ENCODE data around the gene SERINC1.
"Not testable (repeated sequence)": the region's sequence is repeated elsewhere in the genome, so short reads cannot be mapped to it uniquely, and the experiment has no call there.

SERINC1 gene

DNA sequence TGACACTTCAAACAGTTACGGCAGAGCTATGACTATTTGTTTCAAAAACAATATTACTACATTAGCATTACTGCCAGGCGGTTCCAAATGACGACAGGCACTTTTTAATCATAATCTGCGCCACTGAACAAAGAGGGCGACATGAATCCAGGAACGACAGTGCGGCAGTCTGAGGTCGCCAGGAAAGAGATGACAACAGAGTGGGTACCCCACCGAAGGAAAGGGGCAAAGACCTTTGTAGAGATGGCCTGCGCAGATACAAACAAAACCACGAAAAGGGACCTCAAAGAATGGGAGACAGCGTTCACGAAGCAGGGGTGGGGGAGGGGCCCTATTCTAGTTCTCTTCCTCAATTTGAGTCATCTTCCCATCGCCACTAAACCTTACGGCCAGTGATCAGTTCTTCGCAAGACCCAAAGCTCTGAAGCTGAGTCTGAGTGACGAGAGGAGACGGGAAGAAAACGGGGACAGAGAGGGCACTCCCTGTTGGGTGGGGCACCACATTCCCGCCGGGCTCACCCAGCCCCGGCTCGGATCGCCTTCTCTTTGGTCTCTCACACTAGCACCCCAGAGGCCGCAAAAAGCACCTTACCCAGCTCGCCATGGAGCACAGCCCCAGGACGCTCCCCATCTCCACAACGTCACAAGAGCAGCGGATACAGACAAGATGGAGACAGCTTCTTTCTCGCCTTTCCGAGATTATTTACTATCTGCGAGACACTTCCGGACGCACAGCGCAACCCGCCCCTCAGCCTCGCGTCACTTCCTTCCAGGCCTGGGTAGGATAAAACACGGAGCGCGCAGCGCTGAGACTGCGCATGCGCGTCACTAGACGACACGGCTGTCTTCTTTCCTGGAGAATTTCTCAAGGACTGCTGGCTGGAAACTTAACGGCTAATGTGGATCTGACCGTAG is at the start of gene SERINC1:
SERINC1 (minus strand) TSS at position 701 of the 915 bp plus-strand sequence; CDS start at position 631, 70 bp downstream.
- DNase-seq (ENCODE audit: low read depth in 2 of 2, low spot score in 1 of 2), result peak; percentile 79 to 86

DNA sequence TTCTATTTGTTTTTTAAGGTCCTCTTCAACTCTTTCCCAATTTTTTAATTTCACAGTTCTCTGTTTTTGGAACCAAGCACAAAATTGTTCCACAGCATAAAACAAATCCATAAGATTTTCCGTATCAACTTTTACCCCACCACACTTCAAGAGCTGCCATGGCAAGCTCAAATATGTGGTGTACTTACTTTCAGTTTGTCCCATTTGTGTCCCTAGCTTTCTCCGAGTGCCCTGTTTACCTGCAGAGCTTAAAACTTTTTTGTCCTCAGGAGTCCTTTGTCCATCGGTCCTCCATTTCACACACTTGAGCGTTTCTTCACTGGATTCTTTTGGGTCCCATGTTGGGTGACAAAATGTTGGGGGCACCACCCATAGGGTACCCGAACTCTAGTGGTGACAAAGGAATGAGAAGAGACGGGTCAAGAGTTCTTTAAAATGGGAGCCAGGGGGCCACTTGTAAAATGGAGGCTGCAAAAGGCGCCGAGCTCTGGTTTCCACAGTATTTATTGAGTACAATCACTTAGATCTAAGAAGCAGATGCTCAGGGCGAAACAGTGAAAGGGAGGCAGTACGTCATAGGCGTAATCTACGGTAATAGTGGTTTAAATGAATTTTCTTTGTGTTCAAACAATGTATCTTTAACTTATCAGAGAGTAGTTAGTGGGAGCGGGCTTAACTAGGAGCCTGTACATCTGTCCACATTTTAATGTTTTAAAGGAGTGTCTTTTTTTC is 39.8 kb upstream of the SERINC1 start:
- no peak for DNase-seq (ENCODE audit: low read depth in 2 of 2, low spot score in 1 of 2)

DNA sequence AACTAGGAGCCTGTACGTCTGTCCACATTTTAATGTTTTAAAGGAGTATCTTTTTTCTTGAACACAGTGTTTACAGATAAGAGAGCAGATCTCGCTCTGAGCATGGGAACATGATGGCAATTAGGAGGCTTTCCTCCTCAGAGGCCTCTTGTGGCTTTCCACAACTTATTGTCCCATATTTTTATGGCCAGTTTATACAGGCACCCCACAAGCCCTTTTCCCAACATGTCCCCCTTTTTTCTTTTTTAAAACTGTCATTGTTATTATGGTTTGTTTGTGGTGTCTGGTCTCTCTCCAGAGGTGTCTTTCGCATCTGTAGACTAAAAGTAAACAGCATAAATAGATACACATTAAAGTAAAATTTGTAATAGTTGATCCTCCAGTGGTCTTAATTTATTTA is 33.6 kb upstream of the SERINC1 start:
- not testable (repeated sequence) for DNase-seq (ENCODE audit: low read depth in 2 of 2, low spot score in 1 of 2)

DNA sequence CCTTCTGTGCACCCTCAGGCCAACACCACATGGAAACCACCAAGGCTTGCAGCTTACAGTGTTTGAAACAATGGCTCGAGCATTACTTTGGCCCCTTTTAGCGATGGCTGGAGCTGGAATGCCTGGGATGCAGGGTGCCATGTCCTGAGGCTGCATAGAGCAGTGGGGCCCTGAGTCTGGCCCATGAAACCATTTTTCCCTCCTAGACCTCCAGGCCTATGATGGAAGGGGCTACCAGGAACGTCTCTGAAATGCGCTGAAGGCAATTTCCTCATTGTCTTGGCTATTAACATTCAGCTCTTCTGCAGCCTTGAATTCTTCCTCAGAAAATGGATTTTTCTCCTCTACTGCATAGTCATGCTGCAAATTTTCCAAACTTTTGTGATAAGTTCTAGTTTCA is 29.9 kb upstream of the SERINC1 start:
- DNase-seq (ENCODE audit: low read depth in 2 of 2, low spot score in 1 of 2), result no peak

DNA sequence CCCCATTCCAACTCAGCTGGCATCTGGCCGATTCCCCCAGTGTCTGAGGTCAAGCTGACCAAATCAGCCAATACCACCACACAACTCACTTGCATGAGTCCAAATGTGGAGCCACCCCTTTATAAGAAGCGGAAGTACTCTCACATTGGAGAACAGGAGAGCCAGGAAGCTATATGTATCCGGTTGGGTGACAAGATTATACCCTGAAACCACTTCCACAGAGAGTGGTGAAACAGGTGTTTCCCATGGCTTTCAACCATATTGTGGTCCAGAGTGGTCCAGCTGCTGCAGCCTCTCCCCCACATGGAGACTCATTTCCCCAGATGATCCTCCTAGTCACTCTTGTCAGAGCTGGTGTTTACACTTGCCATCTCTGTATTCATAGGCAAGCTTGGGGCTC is 24.0 kb upstream of the SERINC1 start:
- no peak for DNase-seq (ENCODE audit: low read depth in 2 of 2, low spot score in 1 of 2)

DNA sequence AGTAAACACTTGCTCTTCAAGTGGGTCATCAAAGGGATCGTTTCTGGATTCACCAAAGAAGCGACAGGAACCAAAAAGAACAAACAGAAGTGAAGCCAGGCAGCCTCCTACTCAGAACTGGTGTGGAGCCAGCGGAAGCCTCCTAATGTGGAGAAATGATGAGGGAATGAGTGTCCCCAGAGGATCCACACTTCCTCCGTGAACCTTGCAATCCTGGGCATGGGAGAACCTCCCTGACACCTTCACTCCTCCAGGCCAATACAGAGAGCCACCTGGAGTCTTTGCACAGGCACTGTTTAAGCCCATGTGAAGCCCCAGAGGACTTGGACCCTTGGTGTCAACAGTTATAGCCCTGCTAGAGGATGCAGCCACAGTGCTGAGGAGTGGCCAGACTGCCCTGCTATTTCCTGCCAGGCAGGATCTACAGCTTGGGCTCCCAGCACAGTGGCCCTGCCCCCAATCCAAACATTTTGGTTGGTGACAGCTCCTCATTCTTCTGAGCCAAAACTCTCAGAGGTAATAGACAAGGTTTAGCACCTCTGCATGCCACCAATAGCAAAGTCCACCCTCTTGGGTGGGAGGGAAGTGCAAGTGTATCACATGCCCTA is 23.2 kb upstream of the SERINC1 start:
- no peak for DNase-seq (ENCODE audit: low read depth in 2 of 2, low spot score in 1 of 2)

DNA sequence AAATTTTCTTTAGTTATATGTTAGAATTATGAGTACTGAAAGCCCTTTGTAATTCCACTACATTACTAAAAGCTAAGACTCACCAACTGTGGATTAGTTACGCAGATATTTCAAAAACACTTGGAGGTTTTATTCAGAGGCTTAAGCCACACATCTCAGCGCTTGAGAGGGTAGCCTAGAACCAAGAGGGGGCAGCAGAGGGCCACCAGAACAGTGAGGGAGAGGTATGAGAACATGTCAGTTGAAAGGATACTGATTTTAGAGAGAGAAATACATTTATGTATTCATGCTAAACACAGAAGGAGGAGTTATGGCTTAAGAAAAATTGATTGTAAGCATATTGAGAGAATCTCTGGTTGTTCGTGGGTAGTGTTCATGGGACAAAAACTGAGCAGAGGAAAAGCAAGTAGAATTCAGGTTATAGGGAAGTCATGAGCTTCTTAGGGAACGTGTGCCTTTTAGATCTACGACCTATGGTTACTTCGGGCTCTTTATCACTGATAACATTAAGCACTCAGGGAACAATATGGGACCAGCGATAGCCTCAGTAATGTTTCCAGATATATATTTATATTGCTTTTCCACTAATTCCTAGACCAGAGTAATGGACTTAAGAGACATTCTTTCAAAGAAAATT is 20.4 kb upstream of the SERINC1 start:
- peak; percentile 20 to 42 for DNase-seq (ENCODE audit: low read depth in 2 of 2, low spot score in 1 of 2)

DNA sequence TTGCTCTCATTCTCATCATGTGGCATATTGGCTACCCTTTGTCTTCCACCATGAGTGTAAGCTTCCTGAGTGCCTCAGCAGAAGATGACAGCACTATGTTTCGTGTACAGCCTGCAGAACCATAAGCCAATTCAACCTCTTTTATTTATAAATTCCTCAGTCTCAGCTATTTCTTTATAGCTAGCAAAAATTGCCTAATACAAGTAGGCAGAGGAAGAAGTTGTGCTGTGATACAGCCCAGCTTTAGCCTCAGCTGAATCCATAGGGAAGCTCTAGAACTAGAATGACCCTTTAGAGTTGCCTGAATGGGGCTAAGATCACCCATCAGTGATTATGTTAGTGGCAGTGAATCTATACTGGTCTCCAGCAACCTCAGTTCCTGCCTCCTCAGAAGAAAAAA is 19.0 kb upstream of the SERINC1 start:
- no peak for DNase-seq (ENCODE audit: low read depth in 2 of 2, low spot score in 1 of 2)

DNA sequence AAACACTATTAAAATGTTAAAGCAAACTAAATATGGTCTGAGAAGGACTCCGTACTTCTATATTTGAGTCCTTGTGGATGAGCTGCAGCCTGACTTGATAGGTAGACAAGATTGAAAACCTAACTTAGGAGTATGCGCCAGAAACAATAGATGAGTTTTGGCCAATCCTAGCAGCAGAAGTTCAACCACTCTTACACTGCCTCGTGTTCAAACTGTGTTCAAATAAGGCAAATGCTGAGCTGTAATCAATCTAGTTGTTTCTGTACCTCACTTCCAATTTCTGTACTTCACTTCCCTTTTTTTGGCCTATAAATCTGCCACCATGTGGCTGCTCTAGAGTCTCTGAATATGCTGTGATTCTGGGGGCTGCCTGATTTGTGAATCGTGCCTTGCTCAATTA is 13.2 kb upstream of the SERINC1 start:
- DNase-seq (ENCODE audit: low read depth in 2 of 2, low spot score in 1 of 2), result no peak

DNA sequence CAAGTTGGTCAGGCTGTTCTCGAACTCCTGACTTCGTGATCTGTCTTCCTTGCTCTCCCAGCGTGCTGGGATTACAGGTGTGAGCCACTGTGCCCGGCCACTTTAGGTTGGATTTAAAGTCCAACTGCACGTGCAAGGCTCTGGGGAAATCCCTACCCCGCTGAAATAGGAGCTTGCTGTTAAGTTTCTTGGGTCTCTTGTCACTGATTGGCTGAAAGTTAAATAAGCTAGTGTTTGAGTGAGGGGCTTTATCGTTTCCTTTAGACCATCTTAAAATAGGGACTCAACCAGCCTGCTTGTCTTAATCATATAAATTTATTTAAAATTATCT is 11.1 kb upstream of the SERINC1 start:
- no peak for DNase-seq (ENCODE audit: low read depth in 2 of 2, low spot score in 1 of 2)

DNA sequence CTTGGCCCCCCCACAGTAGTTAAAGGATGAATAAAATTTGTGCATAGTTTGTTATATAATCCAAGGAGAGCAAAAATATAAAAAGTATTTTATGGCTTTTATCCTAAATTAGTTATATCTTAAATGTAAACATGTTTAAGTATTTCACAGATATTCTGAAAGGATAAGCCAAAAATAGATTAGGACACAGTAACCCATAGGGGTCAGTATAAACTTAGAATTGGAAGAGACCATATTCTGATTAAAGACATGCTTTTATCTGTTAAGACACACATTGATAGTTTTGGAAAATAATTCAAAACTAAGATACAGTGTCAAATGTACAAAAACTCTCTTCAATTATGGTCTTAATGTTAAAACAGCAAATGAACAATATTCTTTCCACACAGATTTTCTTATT is 4.5 kb upstream of the SERINC1 start:
- no peak for DNase-seq (ENCODE audit: low read depth in 2 of 2, low spot score in 1 of 2)

DNA sequence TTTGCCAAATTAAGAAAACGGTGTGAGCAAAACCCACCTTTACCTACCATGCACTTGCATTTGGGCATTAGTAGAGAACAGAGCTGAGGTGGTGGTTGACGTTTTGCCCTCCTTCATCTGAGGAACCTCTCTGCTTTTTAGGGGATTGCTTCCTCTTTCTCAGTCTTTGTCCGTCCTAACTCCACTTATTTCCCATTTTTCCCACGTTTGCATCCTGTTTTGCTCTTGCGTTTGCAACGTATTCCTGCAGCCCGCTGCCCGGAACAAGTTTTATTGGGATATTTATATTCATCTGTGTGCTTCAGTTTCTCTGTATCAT is 374 bp upstream of the SERINC1 start:
- DNase-seq (ENCODE audit: low read depth in 2 of 2, low spot score in 1 of 2), result no peak

DNA sequence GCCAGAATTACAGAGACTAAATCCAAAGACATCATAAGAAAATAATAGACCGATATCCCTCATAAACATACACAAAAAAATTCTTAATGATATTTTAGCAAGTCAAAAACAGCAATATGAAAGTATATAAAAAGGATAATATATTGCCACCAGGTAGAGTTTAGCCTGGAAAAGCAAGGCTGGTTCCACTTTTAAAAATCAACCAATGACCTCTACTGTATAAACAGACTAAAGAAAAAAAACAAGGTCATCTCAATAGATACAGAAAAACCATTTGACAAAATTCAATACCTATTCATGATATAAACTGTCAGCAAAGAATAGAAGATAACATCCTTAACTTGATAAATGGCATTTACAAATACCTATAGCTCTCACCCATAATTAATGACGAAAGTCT is 9.7 kb downstream of the SERINC1 start:
- no peak for DNase-seq (ENCODE audit: low read depth in 2 of 2, low spot score in 1 of 2)

DNA sequence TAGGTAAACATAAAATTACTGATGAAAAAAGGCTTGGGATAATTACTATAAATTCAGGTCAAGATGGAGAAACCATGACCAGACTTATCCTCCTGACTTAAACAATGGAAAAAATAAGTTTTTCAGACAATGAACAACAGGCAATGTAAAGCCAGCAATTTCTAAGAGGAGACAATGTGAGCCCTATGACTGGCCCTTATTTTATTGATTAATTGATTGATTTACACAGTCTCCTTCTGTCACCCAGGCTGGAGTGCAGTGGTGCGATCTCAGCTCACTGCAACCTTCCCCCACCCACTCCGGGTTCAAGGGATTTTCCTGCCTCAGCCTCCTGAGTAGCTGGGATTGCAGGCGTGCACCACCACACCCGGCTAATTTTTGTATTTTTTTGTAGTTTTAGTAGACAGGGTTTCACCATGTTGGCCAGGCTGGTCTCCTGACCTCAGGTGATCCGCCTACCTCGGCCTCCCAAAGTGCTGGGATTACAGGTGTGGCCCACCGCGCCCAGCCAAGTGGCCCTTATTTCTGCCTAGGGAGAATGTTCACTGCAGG is 11.7 kb downstream of the SERINC1 start:
- DNase-seq (ENCODE audit: low read depth in 2 of 2, low spot score in 1 of 2), result not testable (repeated sequence)

DNA sequence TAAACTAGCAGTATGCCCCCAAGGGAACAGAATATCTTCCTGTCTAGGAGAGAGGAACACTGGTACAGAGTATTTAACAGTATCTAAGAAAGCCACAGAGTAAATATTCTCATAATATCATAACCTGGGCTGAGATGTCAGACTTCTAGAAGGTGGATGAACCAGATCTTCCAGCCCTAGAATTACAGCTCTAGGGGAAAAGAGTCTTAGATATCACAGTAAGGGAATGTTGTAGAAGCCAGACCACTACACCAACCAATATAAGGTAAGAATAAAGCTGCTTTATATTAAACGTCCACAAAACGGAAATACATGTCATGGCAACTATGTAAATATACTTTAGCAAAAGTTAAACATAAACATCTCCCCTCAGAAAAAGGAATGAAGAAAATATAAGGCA is 12.4 kb downstream of the SERINC1 start:
- no peak for DNase-seq (ENCODE audit: low read depth in 2 of 2, low spot score in 1 of 2)

DNA sequence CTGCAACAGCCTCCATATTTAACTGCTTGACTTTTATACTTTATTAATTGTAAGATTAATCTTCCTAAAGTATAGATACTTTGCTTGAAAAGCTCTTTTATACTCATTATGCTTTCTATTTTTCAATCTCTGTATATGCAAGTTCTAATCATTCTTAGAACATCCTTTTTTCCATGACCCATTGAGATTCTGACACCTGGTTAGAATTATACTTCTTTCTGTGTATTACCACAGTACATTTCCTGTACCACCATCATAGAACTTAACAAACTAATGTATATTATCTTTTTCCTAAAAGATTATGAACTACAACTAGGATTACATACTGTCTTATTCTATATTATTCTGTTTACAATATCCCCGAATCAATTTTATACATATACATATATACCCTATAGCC is 13.5 kb downstream of the SERINC1 start:
- DNase-seq (ENCODE audit: low read depth in 2 of 2, low spot score in 1 of 2), result no peak

DNA sequence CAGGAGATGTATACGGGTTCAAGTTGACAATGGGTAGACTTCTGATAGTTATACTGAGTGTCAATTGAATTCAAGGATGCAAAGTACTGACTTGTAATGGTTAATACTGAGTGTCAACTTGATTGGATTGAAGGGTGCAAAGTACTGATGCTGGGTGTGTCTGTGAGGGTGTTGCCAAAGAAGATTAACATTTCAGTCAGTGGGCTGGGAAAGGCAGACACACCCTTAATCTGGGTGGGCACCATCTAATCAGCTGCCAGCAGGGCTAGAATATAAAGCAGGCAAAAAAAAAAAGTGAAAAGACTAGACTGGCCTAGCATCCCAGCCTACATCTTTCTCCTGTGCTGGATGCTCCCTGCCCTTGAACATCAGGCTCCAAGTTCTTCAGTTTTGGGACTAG is 16.5 kb downstream of the SERINC1 start:
- DNase-seq (ENCODE audit: low read depth in 2 of 2, low spot score in 1 of 2), result not testable (repeated sequence)

DNA sequence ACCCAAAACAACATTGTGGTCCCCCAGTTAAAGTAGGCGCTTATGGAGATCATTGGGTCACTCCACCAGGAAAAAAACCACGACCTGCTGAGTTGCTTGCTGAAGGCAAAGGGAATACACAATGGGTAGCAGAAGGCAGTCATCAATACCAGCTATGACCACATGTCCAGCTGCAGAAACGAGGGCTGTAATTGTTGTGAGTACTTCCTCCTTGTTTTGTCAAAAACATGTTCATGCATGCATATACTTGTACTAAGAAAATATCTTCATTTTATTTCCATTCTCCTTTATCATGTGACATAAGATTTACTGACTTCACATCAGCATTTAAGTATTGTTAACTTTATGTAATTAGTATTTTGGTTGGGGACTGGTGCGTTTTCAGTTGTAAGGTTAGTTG is 16.9 kb downstream of the SERINC1 start:
- no peak for DNase-seq (ENCODE audit: low read depth in 2 of 2, low spot score in 1 of 2)

DNA sequence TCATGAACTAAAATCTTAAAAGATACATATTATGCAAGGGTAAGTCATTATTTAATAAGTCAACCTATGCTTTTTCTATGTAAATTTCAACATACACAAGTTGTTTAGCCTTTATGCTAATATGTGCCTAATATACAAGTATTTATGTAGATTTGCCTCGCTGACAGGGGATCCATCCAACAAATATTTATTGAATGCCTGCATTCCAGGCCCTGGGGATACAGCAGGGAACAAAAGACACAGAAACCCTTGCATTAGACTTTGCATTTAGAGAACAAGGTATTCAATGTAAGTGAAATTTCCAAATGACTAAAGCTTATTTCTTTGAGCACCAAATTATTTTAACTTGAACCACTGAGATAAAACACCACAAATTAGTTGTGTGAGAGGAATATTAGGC is 19.1 kb downstream of the SERINC1 start:
- no peak for DNase-seq (ENCODE audit: low read depth in 2 of 2, low spot score in 1 of 2)

DNA sequence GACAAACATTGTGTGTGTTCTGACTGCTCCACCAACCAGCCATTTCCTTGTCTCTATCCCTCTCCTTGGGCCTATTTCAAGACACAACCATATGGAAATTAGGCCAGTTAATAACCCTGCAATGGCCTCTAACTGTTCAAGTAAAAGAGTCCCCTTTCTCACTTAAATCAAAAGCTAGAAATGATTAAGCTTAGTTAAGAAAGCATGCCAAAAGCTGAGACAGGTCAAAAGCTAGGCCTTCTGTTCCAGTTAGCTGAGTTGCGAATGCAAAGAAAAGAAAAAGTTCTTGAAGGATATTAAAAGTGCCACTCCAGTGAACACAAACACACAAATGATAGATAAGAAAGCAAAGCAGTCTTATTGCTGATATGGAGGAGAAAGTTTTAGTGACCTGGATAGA is 22.5 kb downstream of the SERINC1 start:
- no peak for DNase-seq (ENCODE audit: low read depth in 2 of 2, low spot score in 1 of 2)

DNA sequence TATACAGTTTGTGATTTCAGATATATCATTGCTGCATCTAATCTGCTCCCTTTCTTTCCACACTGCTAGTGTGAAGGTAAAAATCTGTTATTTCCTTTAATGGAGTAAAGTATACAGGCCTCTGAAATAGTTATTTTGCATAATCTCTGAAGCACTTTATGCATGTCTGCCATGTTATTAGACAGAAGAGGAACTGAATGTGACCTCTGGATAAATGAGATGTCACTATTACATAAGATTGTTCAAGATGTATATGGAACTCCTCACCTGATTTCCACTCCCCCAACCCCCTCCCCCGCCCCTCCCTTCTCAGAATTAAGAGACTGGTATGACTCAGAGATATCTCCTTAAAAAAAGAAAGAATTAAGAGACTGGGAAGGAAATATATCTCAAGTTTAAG is 26.3 kb downstream of the SERINC1 start:
- DNase-seq (ENCODE audit: low read depth in 2 of 2, low spot score in 1 of 2), result no peak

DNA sequence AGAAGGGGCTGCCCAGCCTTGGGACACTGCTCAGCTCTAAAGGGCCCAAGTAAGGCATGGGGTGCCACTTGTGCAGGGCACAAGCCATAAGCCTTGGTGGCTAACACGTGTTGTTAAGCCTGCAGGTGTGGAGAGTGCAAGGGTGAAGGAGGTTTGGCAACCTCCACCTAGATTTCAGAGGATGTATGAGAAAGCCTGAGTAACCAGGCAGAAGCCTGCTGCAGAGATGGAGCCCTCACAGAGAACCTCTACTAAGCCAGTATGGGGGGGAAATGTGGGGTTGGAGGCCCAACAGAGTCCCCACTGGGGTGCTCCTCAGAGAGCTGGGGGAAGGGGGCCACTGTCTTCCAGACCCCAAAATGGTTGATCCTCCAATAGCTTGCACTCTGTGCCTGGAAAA is 32.6 kb downstream of the SERINC1 start:
- no peak for DNase-seq (ENCODE audit: low read depth in 2 of 2, low spot score in 1 of 2)
